ENCODE results near the gene SPATA33. TPM values are rescaled to one million over a fixed set of nuclear protein-coding genes. Genes with fewer than 3 reads are reported as not detected.

SPATA33 gene
- total RNA-seq (2022; extraction: Qiagen RNA extraction; ENCODE audit: low read depth): 14.6 to 17.0 TPM (median 15.5 TPM) in 5 replicates

GRCh38 chr16:89657442-89658220 lies at the start of gene SPATA33, which contains the start of gene CHMP1A:
Gene SPATA33 (plus strand): TSS chr16:89657836. CDS start chr16:89657912, 76 bp downstream.
Gene CHMP1A (minus strand): TSS chr16:89657708. CDS start chr16:89657588, 120 bp downstream.

GRCh38 chr16:89613231-89613953 lies 44.2 kb upstream of the SPATA33 start, which contains the start of gene DPEP1:
Gene DPEP1 (plus strand): TSS chr16:89613642. CDS start chr16:89630411, 16,769 bp downstream.

GRCh38 chr16:89686520-89687091 lies 29.0 kb downstream of the SPATA33 start, which contains the start of gene CDK10:
Gene CDK10 (plus strand): TSS chr16:89686689. CDS start chr16:89686711, 22 bp downstream.

GRCh38 chr16:89701425-89702406 lies 44.1 kb downstream of the SPATA33 start, which contains the start of gene SPATA2L:
Gene SPATA2L (minus strand): TSS chr16:89701705. CDS start chr16:89701232, 473 bp downstream.

Other genes starting within 250 kb of the SPATA33 start
- 74.4 to 99.6 TPM (median 95.8 TPM) in 5 replicates for gene ANKRD11, start 167.3 kb upstream of the SPATA33 start, total RNA-seq (2022; extraction: Qiagen RNA extraction; ENCODE audit: low read depth)
- 81.3 to 91.9 TPM (median 82.9 TPM) in 5 replicates for gene SPG7, start 149.4 kb upstream of the SPATA33 start, total RNA-seq (2022; extraction: Qiagen RNA extraction; ENCODE audit: low read depth)
- gene RPL13, start 97.2 kb upstream of the SPATA33 start, total RNA-seq (2022; extraction: Qiagen RNA extraction; ENCODE audit: low read depth): 3,032 to 4,077 TPM (median 3,876 TPM) in 5 replicates
- gene CPNE7, start 82.1 kb upstream of the SPATA33 start, total RNA-seq (2022; extraction: Qiagen RNA extraction; ENCODE audit: low read depth): 41.5 to 71.1 TPM (median 57.3 TPM) in 5 replicates
- 0.75 to 1.3 TPM (median 0.77 TPM) in 5 replicates for gene DPEP1, start 44.2 kb upstream of the SPATA33 start, total RNA-seq (2022; extraction: Qiagen RNA extraction; ENCODE audit: low read depth)
- gene CHMP1A, start 128 bp upstream of the SPATA33 start, total RNA-seq (2022; extraction: Qiagen RNA extraction; ENCODE audit: low read depth): 87.7 to 99.7 TPM (median 94.8 TPM) in 5 replicates
- gene CDK10, start 28.9 kb downstream of the SPATA33 start, total RNA-seq (2022; extraction: Qiagen RNA extraction; ENCODE audit: low read depth): 34.9 to 69.2 TPM (median 42.5 TPM) in 5 replicates
- gene SPATA2L, start 43.9 kb downstream of the SPATA33 start, total RNA-seq (2022; extraction: Qiagen RNA extraction; ENCODE audit: low read depth): 9.4 to 11.4 TPM (median 10.8 TPM) in 5 replicates
- 3.0 to 4.8 TPM (median 4.6 TPM) in 5 replicates for gene VPS9D1, start 63.1 kb downstream of the SPATA33 start, total RNA-seq (2022; extraction: Qiagen RNA extraction; ENCODE audit: low read depth)
- gene ZNF276, start 63.7 kb downstream of the SPATA33 start, total RNA-seq (2022; extraction: Qiagen RNA extraction; ENCODE audit: low read depth): 15.0 to 18.8 TPM (median 17.4 TPM) in 5 replicates
- 29.9 to 42.3 TPM (median 39.4 TPM) in 5 replicates for gene FANCA, start 158.8 kb downstream of the SPATA33 start, total RNA-seq (2022; extraction: Qiagen RNA extraction; ENCODE audit: low read depth)
- gene SPIRE2, start 170.6 kb downstream of the SPATA33 start, total RNA-seq (2022; extraction: Qiagen RNA extraction; ENCODE audit: low read depth): 4.2 to 8.4 TPM (median 7.7 TPM) in 5 replicates
- 68.4 to 85.4 TPM (median 79.7 TPM) in 5 replicates for gene TCF25, start 215.8 kb downstream of the SPATA33 start, total RNA-seq (2022; extraction: Qiagen RNA extraction; ENCODE audit: low read depth)